GM10266 (cell line): ENCODE measurements around the gene LHX4.

ENCODE experiments used
- DNase-seq: peaks from one replicate; pipeline ENCODE4 v3.0.0; 2012; ENCODE audit errors: extremely low spot score
- TF ChIP-seq, protein P1 (sequence below): IDR thresholded peaks from 2 replicates; pipeline ENCODE4 v1.5.1; 2012; ENCODE audit warnings: mild to moderate bottlenecking, low read depth; ENCODE audit not compliant: control insufficient read depth, insufficient read depth; ENCODE audit errors: missing control alignments

The LHX4 gene

DNA sequence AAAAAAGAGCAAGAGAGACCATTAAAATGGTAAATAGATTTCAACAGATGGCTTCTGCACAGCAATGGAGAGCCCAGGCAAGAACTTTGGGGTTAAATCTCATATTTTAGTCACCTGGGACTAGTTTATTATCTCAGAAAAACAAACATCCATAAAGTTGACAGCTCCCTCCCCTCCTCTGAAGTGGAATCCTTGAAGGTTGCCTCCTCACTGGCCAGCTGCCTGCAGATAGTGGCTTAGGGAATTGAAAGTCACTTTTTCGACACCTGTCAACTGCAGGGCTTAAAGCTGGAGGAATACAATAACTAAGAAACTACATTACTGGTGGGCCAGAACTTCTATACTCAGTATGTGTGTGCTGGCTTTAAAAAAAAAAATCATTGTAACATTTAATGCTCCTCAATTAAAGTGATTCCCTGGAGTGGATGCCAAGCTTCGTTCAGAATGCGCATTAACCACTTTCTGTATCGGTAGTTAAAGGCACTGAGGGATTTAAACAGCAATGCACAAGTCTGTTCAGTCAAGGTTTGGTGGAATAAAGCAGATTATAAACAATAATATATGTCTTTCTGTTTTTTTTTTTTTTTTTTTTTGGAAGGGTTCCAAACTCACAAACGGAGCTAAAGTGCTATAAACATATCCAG, 52.5 kb downstream of the LHX4 start:
- TF ChIP-seq, protein P1, sequence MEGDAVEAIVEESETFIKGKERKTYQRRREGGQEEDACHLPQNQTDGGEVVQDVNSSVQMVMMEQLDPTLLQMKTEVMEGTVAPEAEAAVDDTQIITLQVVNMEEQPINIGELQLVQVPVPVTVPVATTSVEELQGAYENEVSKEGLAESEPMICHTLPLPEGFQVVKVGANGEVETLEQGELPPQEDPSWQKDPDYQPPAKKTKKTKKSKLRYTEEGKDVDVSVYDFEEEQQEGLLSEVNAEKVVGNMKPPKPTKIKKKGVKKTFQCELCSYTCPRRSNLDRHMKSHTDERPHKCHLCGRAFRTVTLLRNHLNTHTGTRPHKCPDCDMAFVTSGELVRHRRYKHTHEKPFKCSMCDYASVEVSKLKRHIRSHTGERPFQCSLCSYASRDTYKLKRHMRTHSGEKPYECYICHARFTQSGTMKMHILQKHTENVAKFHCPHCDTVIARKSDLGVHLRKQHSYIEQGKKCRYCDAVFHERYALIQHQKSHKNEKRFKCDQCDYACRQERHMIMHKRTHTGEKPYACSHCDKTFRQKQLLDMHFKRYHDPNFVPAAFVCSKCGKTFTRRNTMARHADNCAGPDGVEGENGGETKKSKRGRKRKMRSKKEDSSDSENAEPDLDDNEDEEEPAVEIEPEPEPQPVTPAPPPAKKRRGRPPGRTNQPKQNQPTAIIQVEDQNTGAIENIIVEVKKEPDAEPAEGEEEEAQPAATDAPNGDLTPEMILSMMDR, result no peak
- no peak for DNase-seq

DNA sequence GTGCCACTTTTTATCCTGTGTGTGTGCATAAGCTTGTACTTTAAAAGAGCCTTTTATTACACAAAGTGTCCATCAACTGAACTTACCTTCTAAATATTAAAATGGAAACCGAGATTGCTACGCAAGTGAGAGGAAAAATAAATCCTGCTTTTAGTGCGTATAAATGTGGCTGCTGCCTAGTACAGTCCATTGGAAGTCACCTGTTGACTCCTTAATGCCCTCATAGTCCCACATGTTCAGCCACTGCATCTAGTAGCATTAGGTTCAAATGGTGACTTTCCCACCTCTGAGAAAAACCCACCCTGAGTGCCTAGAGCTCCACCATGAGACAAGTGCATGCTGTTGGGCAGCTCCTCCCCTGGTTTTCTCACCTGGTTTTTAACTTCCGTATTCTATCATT, 53.0 kb downstream of the LHX4 start:
- DNase-seq, result no peak
- TF ChIP-seq, protein P1, result no peak

DNA sequence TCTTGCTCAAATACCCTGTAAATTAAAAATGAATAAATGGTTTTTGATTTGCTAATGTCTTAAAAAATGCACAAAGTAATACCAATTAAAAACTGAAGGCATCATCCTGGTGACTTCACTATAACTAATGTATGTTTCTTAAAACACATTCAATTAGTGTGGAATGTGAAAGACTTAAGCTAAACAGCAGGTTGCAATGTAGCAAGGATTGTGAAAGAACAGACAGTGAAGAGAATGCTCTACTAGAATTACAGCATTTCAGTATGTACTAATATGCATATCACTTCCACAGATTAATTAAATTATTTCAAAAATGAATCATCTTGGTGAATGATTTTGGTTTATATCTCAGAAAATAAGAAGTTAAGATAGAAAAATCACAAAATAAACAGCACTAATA, 56.4 kb downstream of the LHX4 start:
- TF ChIP-seq, protein P1, result no peak
- DNase-seq, result no peak

DNA sequence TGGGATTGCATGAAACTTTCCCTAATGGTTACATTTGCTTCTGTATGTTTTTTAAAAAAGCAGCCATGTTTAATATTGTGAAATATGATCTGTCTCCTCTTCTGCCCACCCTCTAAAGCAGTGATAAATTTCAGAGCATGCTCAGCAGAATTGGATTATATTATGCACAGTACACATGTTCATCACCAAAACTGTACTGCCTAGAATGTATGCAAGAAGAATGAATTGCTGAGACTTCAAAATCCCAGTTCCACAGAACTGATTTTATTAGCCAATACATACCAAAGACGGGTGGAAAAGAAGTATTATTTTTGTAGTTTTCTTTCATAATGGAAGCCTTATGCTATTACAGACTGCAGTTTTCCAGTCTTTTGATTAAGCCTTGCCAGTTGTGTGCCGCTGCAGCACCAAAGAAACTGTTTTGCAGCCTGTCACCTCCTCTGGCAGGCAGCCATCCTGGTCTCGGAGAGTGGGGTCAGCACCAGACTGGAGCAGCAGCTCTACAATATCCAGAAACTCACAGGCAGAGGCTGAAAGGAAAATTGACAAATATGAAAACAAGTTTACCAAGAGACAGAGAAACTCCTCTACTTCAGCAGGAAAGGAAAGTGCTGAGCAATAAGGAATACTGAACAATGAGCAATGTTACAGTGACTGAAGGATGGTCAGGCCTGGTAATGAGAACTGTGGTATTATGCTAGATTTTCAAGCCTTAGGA, 58.1 kb downstream of the LHX4 start:
- no peak for DNase-seq
- TF ChIP-seq, protein P1, result no peak

DNA sequence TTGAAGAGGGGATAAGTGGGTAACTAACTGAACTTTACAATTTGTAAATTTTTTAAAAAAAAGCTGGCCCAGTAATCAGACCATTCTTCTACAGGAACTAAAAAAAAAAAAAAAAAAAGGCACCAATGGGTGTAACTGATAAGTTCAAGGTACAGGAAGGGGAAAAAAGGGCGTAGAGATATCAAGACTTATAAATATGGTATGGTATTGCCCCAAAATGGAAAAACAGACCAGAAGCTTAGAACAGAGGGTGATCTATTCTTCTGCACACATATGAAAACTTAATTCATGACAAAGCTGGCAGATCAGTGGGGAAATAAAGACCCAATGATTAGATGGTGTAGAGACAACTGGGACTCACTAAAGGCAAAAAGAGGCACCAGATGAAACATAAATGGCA, 58.9 kb downstream of the LHX4 start:
- TF ChIP-seq, protein P1, result no peak
- no peak for DNase-seq

DNA sequence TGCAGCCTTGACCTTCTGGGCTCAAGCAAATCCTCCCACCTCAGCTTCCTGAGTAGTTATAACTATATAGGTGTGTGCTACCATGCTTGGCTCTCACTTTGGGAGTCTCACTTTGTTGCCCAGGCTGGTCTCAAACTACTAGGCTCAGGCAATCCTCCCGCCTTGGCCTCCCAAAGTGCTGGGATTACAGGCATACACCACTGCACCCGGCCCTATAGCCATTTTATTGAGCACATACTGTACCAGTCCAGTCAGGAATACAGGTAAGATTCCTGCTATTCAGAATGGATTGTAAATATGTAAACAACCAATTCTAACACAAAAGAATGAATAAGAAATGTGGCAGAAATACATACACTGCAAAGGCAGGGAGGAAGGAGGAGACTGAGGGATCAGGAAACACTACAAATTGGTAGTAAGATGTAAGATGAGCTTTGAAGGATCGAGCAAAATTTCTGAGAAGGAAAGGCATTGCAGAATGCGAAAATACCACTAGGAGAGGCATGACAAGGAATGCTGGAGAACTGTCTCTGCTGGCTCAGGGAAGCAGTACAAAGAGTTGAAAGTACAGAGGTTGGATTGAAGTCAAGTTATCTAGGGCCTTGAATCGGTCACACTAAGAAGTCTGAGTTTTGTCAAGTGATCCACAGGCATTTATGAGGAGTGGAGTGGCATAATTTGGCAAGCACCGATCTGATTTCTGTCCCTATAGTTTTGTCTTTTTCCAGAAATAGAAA, 60.4 kb downstream of the LHX4 start:
- TF ChIP-seq, protein P1, result no peak
- DNase-seq, result no peak

DNA sequence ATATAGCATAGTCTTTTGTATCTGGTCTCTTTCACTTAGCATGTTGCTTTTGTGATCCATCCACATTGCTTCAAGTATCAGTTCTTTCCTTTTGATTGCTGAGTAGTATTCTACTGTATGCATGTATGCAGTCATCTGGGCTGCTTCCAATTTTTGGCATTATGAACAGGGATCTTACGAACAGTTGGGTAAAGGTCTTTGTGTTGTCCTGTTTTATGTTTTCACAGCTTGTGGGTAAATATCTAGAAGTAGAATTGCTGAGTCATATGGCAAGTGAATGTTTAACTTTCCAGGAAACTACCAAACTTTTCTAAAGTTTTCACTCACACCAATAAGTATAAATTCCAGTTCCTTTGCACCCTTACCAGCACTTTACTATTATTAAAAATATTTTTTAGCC, 60.9 kb downstream of the LHX4 start:
- TF ChIP-seq, protein P1, result no peak
- no peak for DNase-seq
